Lower leg skin (tissue), 4 donors: Measurements from ENCODE around the gene LRBA. TPM values are rescaled to one million over a fixed set of nuclear protein-coding genes. Genes with fewer than 3 reads are reported as not detected.

Source experiments
- DNase-seq, 2 donors: peaks; one replicate each; pipeline ENCODE4 v3.0.0-alpha.2; 2019; ENCODE audit warnings: low spot score in 2 of 2
- H3K4me3 ChIP-seq: fragments of 200-600 bp; sonication (generic); 2 replicates; pipeline ENCODE4 v1.5.1; 2017; ENCODE audit warnings: mild to moderate bottlenecking, low read depth; ENCODE audit not compliant: poor library complexity, severe bottlenecking
- CTCF ChIP-seq, 3 donors: fragments of 450-650 bp; IDR thresholded peaks; one replicate each; pipeline ENCODE4 v1.5.1; 2016; ENCODE audit warnings: antibody characterized with exemption in 3 of 3, mild to moderate bottlenecking in 3 of 3, moderate library complexity in 2 of 3
- POLR2A ChIP-seq, 2 donors: fragments of 450-650 bp; IDR thresholded peaks; one replicate each; pipeline ENCODE4 v1.6.1; 2016 to 2017; ENCODE audit warnings: antibody characterized with exemption in 2 of 2, mild to moderate bottlenecking in 1 of 2, moderate library complexity in 1 of 2
- WGBS, 2 donors: methylation state at CpG; one replicate each; pipeline ENCODE4 v1.1.5; 2018; 5-methylcytosine and 5-hydroxymethylcytosine counted together
- intact Hi-C: fragments of 100-400 bp; cut with DNase I; formaldehyde crosslinking; loops from one replicate; pipeline ENCODE4 v1.15.0; 2023; ENCODE audit warnings: low total_unique reads
- total RNA-seq, 4 donors: library from RNA; depleted of rRNA; stranded (reverse); fragments of >200 nt; gene quantifications; one replicate each; pipeline ENCODE4 v1.1.0, GENCODE V29; 2016

The LRBA gene
- total RNA-seq, 4 donors from 2014 or later: 71.9 to 86.8 (median 75.0) TPM

- intact Hi-C loops: no loop called here
- no peak overlapping the region for H3K4me3 ChIP-seq
- WGBS, 2 donors: 92 to 93% methylated on average over 3 of the region's 3 CpGs
- TF ChIP-seq CTCF (IDR thresholded peaks at IDR 0.05): no peak
- TF ChIP-seq POLR2A (IDR thresholded peaks at IDR 0.05): no peak
- DNase-seq: no peak
These were observed 563.2 kb downstream of the LRBA start for GRCh38 chr4:150451883-150452282.

- intact Hi-C loops: no loop called here
- no peak overlapping the region for H3K4me3 ChIP-seq
- DNase-seq: no peak
- 74 to 89% methylated on average over 1 of the region's 1 CpG for WGBS, 2 donors
- no peak for TF ChIP-seq CTCF (IDR thresholded peaks at IDR 0.05)
- no peak for TF ChIP-seq POLR2A (IDR thresholded peaks at IDR 0.05)
These were observed 567.7 kb downstream of the LRBA start for GRCh38 chr4:150447356-150447755.

GRCh38 chr4:150439451-150439933 is 575.6 kb downstream of the LRBA start:
- intact Hi-C loops: no loop called here
- WGBS, 2 donors: 94 to 99% methylated on average over 3 of the region's 3 CpGs
- no peak overlapping the region for H3K4me3 ChIP-seq
- DNase-seq: no peak
- TF ChIP-seq POLR2A (IDR thresholded peaks at IDR 0.05) (no peak), CTCF (IDR thresholded peaks at IDR 0.05) (no peak)

GRCh38 chr4:150436598-150437370 is 578.3 kb downstream of the LRBA start:
- 86 to 88% methylated on average over 2 of the region's 2 CpGs for WGBS, 2 donors
- intact Hi-C loops: no loop called here
- TF ChIP-seq CTCF (IDR thresholded peaks at IDR 0.05) (no peak), POLR2A (IDR thresholded peaks at IDR 0.05) (no peak)
- H3K4me3 ChIP-seq: no peak overlapping the region
- DNase-seq: no peak

GRCh38 chr4:150431221-150431620 is 583.9 kb downstream of the LRBA start:
- intact Hi-C loops: no loop called here

More at GRCh38 chr4:150431221-150431620, 583.9 kb downstream of the LRBA start:
- DNase-seq: no peak
- H3K4me3 ChIP-seq: no peak overlapping the region
- TF ChIP-seq CTCF (IDR thresholded peaks at IDR 0.05) (no peak), POLR2A (IDR thresholded peaks at IDR 0.05) (no peak)
